PC-3 (cell line): ENCODE data around the gene SERTAD3. TPM values are rescaled to one million over a fixed set of nuclear protein-coding genes. Genes with fewer than 3 reads are reported as not detected.

Experiments used
- ATAC-seq: fragments of 200-7000 bp; cut with Tn5 transposase; 2 replicates; pipeline ENCODE4 v1.9.1; 2020; ENCODE audit warnings: mild to moderate bottlenecking, moderate library complexity
- BruUV-seq: library from RNA; stranded (reverse); fragments of 400-500 nt; replicated peaks from 2 replicates; lab custom pipeline; 2021; lab: Mats Ljungman, UMichigan
- CTCF ChIA-PET: fragments of 300-600 bp; sonication (Branson Sonifier 250); formaldehyde crosslinking; loops from one replicate; lab custom pipeline; 2022; ENCODE audit warnings: antibody characterized with exemption; lab: Charles Lee
- POLR2A ChIA-PET: fragments of 300-600 bp; sonication (Branson Sonifier 250); formaldehyde crosslinking; loops from one replicate; lab custom pipeline; 2022; ENCODE audit warnings: antibody characterized with exemption; ENCODE audit not compliant: unreplicated experiment; lab: Charles Lee
- DNase-seq: peaks from one replicate; pipeline ENCODE4 v3.0.0-alpha.2; 2015
- H2AFZ ChIP-seq: fragments of 300-600 bp; sonication (generic); 2 replicates; pipeline ENCODE4 v1.6.0; 2016; ENCODE audit warnings: antibody characterized with exemption, low read length
- H3F3A ChIP-seq: fragments of 300-600 bp; sonication (generic); one replicate; pipeline ENCODE4 v1.6.0; 2017; ENCODE audit warnings: antibody characterized with exemption, low read length, control low read depth, mild to moderate bottlenecking; ENCODE audit not compliant: unreplicated experiment
- H3K27ac ChIP-seq: fragments of 300-600 bp; sonication (generic); 2 replicates; pipeline ENCODE4 v1.5.1; 2016; ENCODE audit warnings: mild to moderate bottlenecking, low read length
- H3K27me3 ChIP-seq: fragments of 300-600 bp; sonication (generic); 2 replicates; pipeline ENCODE4 v1.6.1; 2016; ENCODE audit warnings: low read length, mixed read lengths
- H3K36me3 ChIP-seq: fragments of 300-600 bp; sonication (generic); 2 replicates; pipeline ENCODE4 v1.6.1; 2016; ENCODE audit warnings: low read depth, mixed run types, low read length, mixed read lengths
- H3K4me1 ChIP-seq: fragments of 300-600 bp; sonication (generic); 2 replicates; pipeline ENCODE4 v1.5.1; 2016; ENCODE audit warnings: low read length; ENCODE audit not compliant: insufficient read depth
- H3K4me2 ChIP-seq: fragments of 300-600 bp; sonication (generic); 2 replicates; pipeline ENCODE4 v1.6.0; 2016; ENCODE audit warnings: low read length
- H3K4me3 ChIP-seq: fragments of 300-600 bp; sonication (generic); 2 replicates; pipeline ENCODE4 v1.5.1; 2016; ENCODE audit warnings: mild to moderate bottlenecking, low read length, mixed read lengths
- H3K79me2 ChIP-seq: fragments of 300-600 bp; sonication (generic); 2 replicates; pipeline ENCODE4 v1.6.1; 2017; ENCODE audit warnings: low read length, mixed read lengths
- H3K9ac ChIP-seq: fragments of 300-600 bp; sonication (generic); 2 replicates; pipeline ENCODE4 v1.6.0; 2016; ENCODE audit warnings: mild to moderate bottlenecking, low read length
- H3K9me2 ChIP-seq: fragments of 300-600 bp; sonication (generic); replicated peaks from 2 replicates; pipeline ENCODE4 v1.6.1; 2016; ENCODE audit warnings: mixed run types, low read length, mixed read lengths
- H3K9me3 ChIP-seq: fragments of 300-600 bp; sonication (generic); 2 replicates; pipeline ENCODE4 v1.6.1; 2016; ENCODE audit warnings: low read length, mixed read lengths
- H4K20me1 ChIP-seq: fragments of 300-600 bp; sonication (generic); 2 replicates; pipeline ENCODE4 v1.6.1; 2016; ENCODE audit warnings: low read length, mixed read lengths
- CTCF ChIP-seq: fragments of 300-600 bp; sonication (generic); conservative IDR thresholded peaks from 2 replicates; pipeline ENCODE4 v1.5.1; 2017; ENCODE audit warnings: antibody characterized with exemption, low read depth, mild to moderate bottlenecking, low read length
- EZH2 ChIP-seq: fragments of 300-600 bp; sonication (generic); IDR thresholded peaks from one replicate; pipeline ENCODE4 v1.6.1; 2017; ENCODE audit warnings: antibody characterized with exemption, mild to moderate bottlenecking, low read length; ENCODE audit not compliant: unreplicated experiment
- EZH2phosphoT487 ChIP-seq: fragments of 300-600 bp; sonication (generic); IDR thresholded peaks from 2 replicates; pipeline ENCODE4 v1.6.1; 2018; ENCODE audit warnings: mild to moderate bottlenecking, antibody characterized with exemption, low read length, borderline replicate concordance
- intact Hi-C: fragments of 100-400 bp; cut with micrococcal nuclease; formaldehyde crosslinking; loops from 2 replicates; pipeline ENCODE4 v1.9.0; 2023
- total RNA-seq: library from RNA; depleted of rRNA; stranded (reverse); fragments of >200 nt; gene quantifications from 2 replicates; pipeline ENCODE4 v1.2.3, GENCODE V29; 2014

Gene SERTAD3
- total RNA-seq, 1 experiment from 2014 or later: 7.9 TPM

- Histone ChIP-seq H3K4me1 (peaks cover 20% of the 10 kb centered on the region), H3K4me3 (no peak overlapping the region), H3K9me3 (no peaks in the 10 kb centered on the region), H3F3A (no peaks in the 10 kb centered on the region), H3K27me3 (no peaks in the 10 kb centered on the region), H4K20me1 (no peaks in the 10 kb centered on the region), H3K27ac (no peak overlapping the region), H3K9me2 (no peaks in the 10 kb centered on the region), H3K79me2 (peaks cover 20% of the 10 kb centered on the region), H3K4me2 (no peak overlapping the region), H3K9ac (no peak overlapping the region), H3K36me3 (no peaks in the 10 kb centered on the region), H2AFZ (no peak overlapping the region)
- DNase-seq (no peak), ATAC-seq (no peak)
- no TSS peak for BruUV-seq
- intact Hi-C loops: loop anchor here (5.0 kb wide), 1 partner anchor 61 kb away; no protein-coding TSS in a partner anchor
- POLR2A ChIA-PET: no interaction called here
- CTCF ChIA-PET: no interaction called here
- no peak for TF ChIP-seq EZH2phosphoT487
- TF ChIP-seq CTCF: no peak
- no peak for TF ChIP-seq EZH2
Measured at GRCh38 chr19:40461669-40462221, 17.6 kb upstream of the SERTAD3 start.

GRCh38 chr19:40460185-40460584 is 16.1 kb upstream of the SERTAD3 start:
- intact Hi-C loops: loop anchor here (5.0 kb wide), 1 partner anchor 62 kb away; no protein-coding TSS in a partner anchor
- no peaks in the 10 kb centered on the region for H3F3A ChIP-seq
- H4K20me1 ChIP-seq: no peaks in the 10 kb centered on the region
- peaks cover 17% of the 10 kb centered on the region for H3K79me2 ChIP-seq
- CTCF ChIA-PET: no interaction called here
- ATAC-seq (no peak), DNase-seq (no peak)
- no peak overlapping the region for H3K4me3 ChIP-seq
- H3K9ac ChIP-seq: no peak overlapping the region
- POLR2A ChIA-PET: interaction anchor here (0.6 kb wide), 1 partner anchor 57 kb away, joined by 8 read pairs; no protein-coding TSS in a partner anchor
- no peak overlapping the region for H2AFZ ChIP-seq
- no peaks in the 10 kb centered on the region for H3K36me3 ChIP-seq
- no peak for TF ChIP-seq CTCF
- no peak for TF ChIP-seq EZH2
- TF ChIP-seq EZH2phosphoT487: no peak
- no peaks in the 10 kb centered on the region for H3K9me3 ChIP-seq
- no peak overlapping the region for H3K4me2 ChIP-seq
- H3K4me1 ChIP-seq: peaks cover 12% of the 10 kb centered on the region
- no peak overlapping the region for H3K27ac ChIP-seq
- H3K9me2 ChIP-seq: no peaks in the 10 kb centered on the region
- H3K27me3 ChIP-seq: no peaks in the 10 kb centered on the region
- no TSS peak for BruUV-seq

GRCh38 chr19:40458597-40458974 is 14.5 kb upstream of the SERTAD3 start:
- DNase-seq (no peak), ATAC-seq (no peak)
- no peaks in the 10 kb centered on the region for H4K20me1 ChIP-seq
- no peak overlapping the region for H3K9ac ChIP-seq
- TF ChIP-seq EZH2phosphoT487: no peak
- no peak for TF ChIP-seq CTCF
- TF ChIP-seq EZH2: no peak
- no peaks in the 10 kb centered on the region for H3K36me3 ChIP-seq
- intact Hi-C loops: no loop called here
- no peaks in the 10 kb centered on the region for H3F3A ChIP-seq
- peaks cover 9% of the 10 kb centered on the region for H3K79me2 ChIP-seq
- no peak overlapping the region for H3K27ac ChIP-seq
- POLR2A ChIA-PET: no interaction called here
- H3K4me1 ChIP-seq: peaks cover 5% of the 10 kb centered on the region; the same call in 1 of the 2 replicates
- no TSS peak for BruUV-seq
- CTCF ChIA-PET: no interaction called here
- no peak overlapping the region for H2AFZ ChIP-seq
- H3K9me3 ChIP-seq: no peaks in the 10 kb centered on the region
- no peak overlapping the region for H3K4me3 ChIP-seq
- no peaks in the 10 kb centered on the region for H3K27me3 ChIP-seq
- H3K9me2 ChIP-seq: no peaks in the 10 kb centered on the region
- no peak overlapping the region for H3K4me2 ChIP-seq
